ENCODE measurements around the gene EPB41L5. TPM values are rescaled to one million over a fixed set of nuclear protein-coding genes. Genes with fewer than 3 reads are reported as not detected.
"Not testable (repeated sequence)": the region's sequence is repeated elsewhere in the genome, so short reads cannot be mapped to it uniquely, and the experiment has no call there.

EPB41L5 gene
- total and polyA plus RNA-seq, 9 donors: 9.3 to 39.5 (median 27.1) TPM

- H3K27me3 ChIP-seq: no peaks in the 10 kb centered on the region
- H3K4me1 ChIP-seq (ENCODE audit: insufficient read depth): peaks cover 2% of the 10 kb centered on the region
- DNase-seq: no peak
- H3K4me3 ChIP-seq: no peak overlapping the region
- H3K36me3 ChIP-seq: no peaks in the 10 kb centered on the region
- no peak overlapping the region for H3K27ac ChIP-seq
- intact Hi-C loops (cut with DNase I): no loop called here
- no peak for TF ChIP-seq POLR2A (IDR thresholded peaks at IDR 0.05)
- no peak for TF ChIP-seq CTCF (IDR thresholded peaks at IDR 0.05)
- no peak for TF ChIP-seq EP300 (IDR thresholded peaks at IDR 0.05)
- 0 to 13% (median 2%) methylated on average over 1 of the region's 1 CpG for WGBS, 3 donors
- no peaks in the 10 kb centered on the region for H3K9me3 ChIP-seq
Measured at GRCh38 chr2:120064664-120065063, 51.8 kb downstream of the EPB41L5 start.

DNA sequence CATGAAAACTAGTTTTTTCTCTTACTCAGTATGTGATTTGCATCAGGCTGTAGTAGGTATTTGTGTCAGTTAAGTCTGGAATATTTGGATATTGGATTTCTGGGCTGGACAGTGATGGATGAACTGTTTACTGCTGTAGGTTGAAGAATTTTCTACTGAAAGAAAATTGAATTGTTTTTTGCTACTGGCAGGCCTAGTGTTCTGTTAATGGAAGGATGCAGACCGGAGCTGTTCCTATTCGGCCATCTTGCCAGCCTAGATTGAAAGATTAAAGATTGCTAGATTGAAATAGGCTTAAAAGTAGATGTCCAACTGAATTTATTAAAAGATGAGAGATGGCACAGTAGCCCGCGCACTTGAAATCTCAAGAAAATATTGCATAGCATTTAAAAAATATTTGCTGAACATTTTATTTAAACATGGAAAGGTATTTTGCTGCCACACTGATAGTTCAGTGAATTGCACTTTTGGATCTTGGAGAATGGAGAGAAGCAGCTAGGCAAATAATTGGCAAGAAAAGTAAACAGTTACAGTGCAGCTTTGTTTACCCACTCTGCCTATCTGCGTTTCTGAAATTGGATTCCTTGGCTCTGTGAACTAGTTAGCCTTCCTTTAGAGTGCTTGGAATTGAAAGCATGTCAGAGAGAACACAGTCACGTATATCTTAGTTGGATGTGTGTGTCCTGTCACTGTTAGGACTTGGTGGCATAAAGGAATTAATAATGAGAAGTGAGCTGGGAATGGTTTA, 54.1 kb downstream of the EPB41L5 start:
- intact Hi-C loops (cut with DNase I): no loop called here
- H3K4me3 ChIP-seq: no peak overlapping the region
- TF ChIP-seq CTCF (IDR thresholded peaks at IDR 0.05) (no peak), POLR2A (IDR thresholded peaks at IDR 0.05) (no peak), EP300 (IDR thresholded peaks at IDR 0.05) (no peak)
- H3K36me3 ChIP-seq: no peaks in the 10 kb centered on the region
- H3K27me3 ChIP-seq: no peaks in the 10 kb centered on the region
- H3K9me3 ChIP-seq: no peaks in the 10 kb centered on the region
- DNase-seq: no peak
- peaks cover 2% of the 10 kb centered on the region for H3K4me1 ChIP-seq (ENCODE audit: insufficient read depth)
- H3K27ac ChIP-seq: no peak overlapping the region
- WGBS, 3 donors: 40 to 50% (median 48%) methylated on average over 6 of the region's 6 CpGs

DNA sequence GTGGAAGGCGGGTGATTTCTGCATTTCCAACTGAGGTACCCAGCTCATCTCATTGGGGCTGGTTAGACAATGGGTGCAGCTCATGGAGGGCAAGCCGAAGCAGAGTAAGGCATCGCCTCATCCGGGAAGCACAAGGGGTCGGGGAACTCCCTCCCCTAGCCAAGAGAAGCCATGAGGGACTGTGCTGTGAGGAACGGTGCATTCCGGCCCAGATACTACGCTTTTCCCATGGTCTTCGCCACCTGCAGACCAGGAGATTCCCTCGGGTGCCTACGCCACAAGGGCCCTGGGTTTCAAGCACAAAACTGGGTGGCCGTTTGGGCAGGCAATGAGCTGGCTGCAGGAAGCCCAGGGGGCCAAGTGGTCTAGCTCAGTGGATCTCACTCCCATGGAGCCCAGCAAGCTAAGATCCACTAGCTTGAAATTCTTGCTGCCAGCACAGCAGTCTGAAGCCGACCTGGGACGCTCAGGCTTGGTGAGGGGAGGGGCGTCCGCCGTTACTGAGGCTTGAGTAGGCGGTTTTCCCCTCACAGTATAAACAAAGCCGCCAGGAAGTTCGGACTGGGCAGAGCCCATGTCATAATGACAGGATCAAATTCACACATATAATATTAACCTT, 55.3 kb downstream of the EPB41L5 start:
- H3K36me3 ChIP-seq; H3K27ac ChIP-seq; DNase-seq; intact Hi-C loops (cut with DNase I); H3K9me3 ChIP-seq; H3K4me1 ChIP-seq (ENCODE audit: insufficient read depth); H3K4me3 ChIP-seq; H3K27me3 ChIP-seq: not testable (repeated sequence)
- 95 to 98% (median 98%) methylated on average over 20 of the region's 20 CpGs for WGBS, 3 donors

- H3K9me3 ChIP-seq: no peaks in the 10 kb centered on the region
- no peaks in the 10 kb centered on the region for H3K27me3 ChIP-seq
- 22 to 64% (median 45%) methylated on average over 1 of the region's 1 CpG for WGBS, 3 donors
- DNase-seq: no peak
- TF ChIP-seq CTCF (IDR thresholded peaks at IDR 0.05) (no peak), EP300 (IDR thresholded peaks at IDR 0.05) (no peak), POLR2A (IDR thresholded peaks at IDR 0.05) (no peak)
- intact Hi-C loops (cut with DNase I): no loop called here
- no peak overlapping the region for H3K27ac ChIP-seq
- H3K36me3 ChIP-seq: no peaks in the 10 kb centered on the region
- H3K4me1 ChIP-seq (ENCODE audit: insufficient read depth): no peaks in the 10 kb centered on the region
- no peak overlapping the region for H3K4me3 ChIP-seq
Measured at GRCh38 chr2:120075545-120075944, 62.7 kb downstream of the EPB41L5 start.

GRCh38 chr2:120077896-120078295, 65.0 kb downstream of the EPB41L5 start:
- H3K27me3 ChIP-seq: no peaks in the 10 kb centered on the region
- WGBS, 3 donors: 35 to 42% (median 38%) methylated on average over 3 of the region's 3 CpGs
- H3K27ac ChIP-seq: no peak overlapping the region
- no peaks in the 10 kb centered on the region for H3K9me3 ChIP-seq
- intact Hi-C loops (cut with DNase I): no loop called here
- H3K4me1 ChIP-seq (ENCODE audit: insufficient read depth): no peaks in the 10 kb centered on the region
- DNase-seq: no peak
- TF ChIP-seq EP300 (IDR thresholded peaks at IDR 0.05) (no peak), POLR2A (IDR thresholded peaks at IDR 0.05) (no peak), CTCF (IDR thresholded peaks at IDR 0.05) (no peak)
- H3K4me3 ChIP-seq: no peak overlapping the region
- no peaks in the 10 kb centered on the region for H3K36me3 ChIP-seq

Data from ovary (tissue), 9 donors.